KMS-11 (cell line): ENCODE results near the gene GBA2.

Source experiments
- H2AFZ ChIP-seq: fragments of 200-600 bp; sonication (generic); 2 replicates; pipeline ENCODE4 v1.6.1; 2016; ENCODE audit warnings: antibody characterized with exemption, mixed run types, low read depth
- H3K27ac ChIP-seq: fragments of 200-600 bp; sonication (generic); 2 replicates; pipeline ENCODE4 v1.6.1; 2016; ENCODE audit warnings: mild to moderate bottlenecking, mixed run types
- H3K27me3 ChIP-seq: fragments of 200-600 bp; sonication (generic); 2 replicates; pipeline ENCODE4 v1.6.1; 2017; ENCODE audit warnings: mild to moderate bottlenecking, low read depth, mixed run types, moderate library complexity; ENCODE audit not compliant: insufficient read depth
- H3K36me3 ChIP-seq: fragments of 200-600 bp; sonication (generic); 2 replicates; pipeline ENCODE4 v1.6.1; 2017; ENCODE audit warnings: mild to moderate bottlenecking, mixed run types; ENCODE audit not compliant: insufficient read depth
- H3K4me1 ChIP-seq: fragments of 200-600 bp; sonication (generic); 2 replicates; pipeline ENCODE4 v1.6.1; 2016; ENCODE audit warnings: mild to moderate bottlenecking, low read depth, mixed run types; ENCODE audit not compliant: poor library complexity, severe bottlenecking
- H3K4me2 ChIP-seq: fragments of 200-600 bp; sonication (generic); 2 replicates; pipeline ENCODE4 v1.7.0; 2016; ENCODE audit warnings: mild to moderate bottlenecking, mixed run types
- H3K4me3 ChIP-seq: fragments of 200-600 bp; sonication (generic); IDR thresholded peaks from 2 replicates; pipeline ENCODE4 v1.6.1; 2017; ENCODE audit warnings: low read depth, low read length, mixed read lengths; ENCODE audit not compliant: insufficient read depth
- H3K79me2 ChIP-seq: fragments of 200-600 bp; sonication (generic); 2 replicates; pipeline ENCODE4 v1.6.1; 2016; ENCODE audit warnings: low read depth, mixed run types; ENCODE audit not compliant: insufficient read depth
- H3K9ac ChIP-seq: fragments of 200-600 bp; sonication (generic); 2 replicates; pipeline ENCODE4 v1.6.1; 2016; ENCODE audit warnings: mild to moderate bottlenecking, mixed run types
- H4K20me1 ChIP-seq: fragments of 200-600 bp; sonication (generic); 2 replicates; pipeline ENCODE4 v1.6.1; 2016; ENCODE audit warnings: mild to moderate bottlenecking, mixed run types; ENCODE audit not compliant: insufficient read depth
- CTCF ChIP-seq: fragments of 200-600 bp; sonication (generic); conservative IDR thresholded peaks from 2 replicates; pipeline ENCODE4 v1.6.1; 2017; ENCODE audit warnings: low read depth, mild to moderate bottlenecking, antibody characterized with exemption, low read length, moderate library complexity, mixed read lengths

Gene GBA2

DNA sequence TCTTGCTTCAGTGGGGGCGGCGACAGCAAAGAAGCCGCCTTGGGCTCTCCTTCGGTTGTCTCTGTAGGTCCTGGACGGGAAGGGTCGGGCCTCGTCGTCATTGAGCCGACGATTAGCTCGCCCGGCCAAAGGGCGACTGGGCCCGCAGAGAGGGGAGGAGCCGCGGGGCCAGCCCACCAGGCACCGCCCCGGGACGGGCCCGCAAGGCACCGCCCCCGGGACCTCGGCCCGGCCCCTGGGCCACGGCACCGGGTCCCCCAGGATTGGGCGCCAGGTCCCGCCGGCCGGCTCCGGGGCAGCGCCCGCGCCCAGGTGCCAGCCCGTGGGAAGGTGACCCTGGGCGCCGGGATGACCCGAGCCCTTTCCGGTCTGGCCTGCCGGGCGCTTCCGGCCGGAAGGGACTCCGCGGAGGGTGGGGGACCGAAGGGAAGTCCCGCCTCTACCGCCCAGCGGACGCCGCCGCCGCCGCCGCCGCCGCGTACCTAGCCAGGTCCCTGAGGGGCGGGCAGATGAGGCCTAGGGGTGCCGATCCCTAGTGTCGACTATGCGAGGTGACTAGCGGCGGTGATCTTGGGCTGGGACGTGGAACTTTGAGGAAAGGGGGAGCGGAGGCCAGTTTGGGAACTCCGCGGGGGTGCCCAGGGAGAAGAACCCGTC, at the start of gene GBA2, which contains the start of gene RGP1:
Gene GBA2, minus strand, starts transcription at position 371 of the 657 bp plus-strand sequence. CDS start 524 bp downstream, outside the sequence.
Gene RGP1, plus strand, starts transcription at position 430 of the 657 bp plus-strand sequence. CDS start 469 bp downstream, outside the sequence.
- Histone ChIP-seq H3K4me1 (peaks cover 23% of the 10 kb centered on the region), H3K27ac (peak within 1 kb of the TSS; percentile 26; the same call in 1 of the 2 replicates), H3K79me2 (peaks cover 35% of the 10 kb centered on the region), H3K36me3 (no peaks in the 10 kb centered on the region), H3K4me3 (no peak within 1 kb of the TSS), H4K20me1 (no peaks in the 10 kb centered on the region; the same call in 1 of the 2 replicates), H3K9ac (peak within 1 kb of the TSS; percentile 45), H2AFZ (peak within 1 kb of the TSS; percentile 76), H3K27me3 (no peaks in the 10 kb centered on the region), H3K4me2 (peak within 1 kb of the TSS; percentile 85)
- TF ChIP-seq CTCF = no peak

DNA sequence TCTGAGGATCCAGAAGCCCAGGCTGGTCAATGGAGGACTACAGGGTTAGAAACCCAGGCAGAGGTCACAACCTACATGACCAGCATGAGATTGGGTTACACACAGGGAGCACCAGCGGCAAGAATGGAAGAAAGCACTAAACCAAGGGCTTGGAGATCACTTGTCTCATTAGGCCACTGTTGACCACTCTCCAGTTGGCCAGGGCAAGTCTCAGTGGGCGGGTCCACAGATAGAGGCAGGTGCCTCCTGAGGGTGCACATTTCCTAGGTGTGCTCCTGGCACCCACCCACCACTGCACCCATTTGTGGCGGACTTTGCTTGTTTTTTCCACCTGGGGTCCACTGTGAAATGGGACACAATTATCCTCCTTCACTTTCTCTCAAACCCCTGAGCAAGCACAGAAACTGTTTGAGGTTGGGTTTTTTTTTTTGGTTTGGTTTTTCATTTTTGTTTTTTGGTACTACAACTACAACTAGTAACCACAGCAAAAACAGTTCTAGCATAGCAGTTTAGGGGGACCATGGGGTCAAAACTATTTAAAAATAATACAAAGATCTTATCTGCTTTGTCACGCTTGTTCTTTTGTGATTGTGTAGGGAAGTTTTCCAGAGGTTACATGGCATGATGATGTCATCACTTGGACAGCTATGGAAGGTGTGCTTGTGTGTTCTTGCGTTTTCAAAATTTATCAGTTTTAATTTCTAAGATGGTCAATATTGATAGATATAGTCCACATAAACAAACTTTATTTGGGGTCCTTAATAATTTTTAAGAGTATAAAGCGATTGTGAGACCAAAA, 48.5 kb upstream of the GBA2 start:
- no peaks in the 10 kb centered on the region for H3K79me2 ChIP-seq
- TF ChIP-seq CTCF = no peak
- H3K27ac ChIP-seq = no peak overlapping the region
- H3K4me2 ChIP-seq = peak overlapping the region; percentile 41; the same call in 1 of the 2 replicates
- H3K9ac ChIP-seq = no peak overlapping the region
- H3K4me1 ChIP-seq = peaks cover 24% of the 10 kb centered on the region
- H4K20me1 ChIP-seq = no peaks in the 10 kb centered on the region
- H2AFZ ChIP-seq = no peak overlapping the region
- no peaks in the 10 kb centered on the region for H3K27me3 ChIP-seq
- no peaks in the 10 kb centered on the region for H3K36me3 ChIP-seq
- H3K4me3 ChIP-seq = no peak overlapping the region

DNA sequence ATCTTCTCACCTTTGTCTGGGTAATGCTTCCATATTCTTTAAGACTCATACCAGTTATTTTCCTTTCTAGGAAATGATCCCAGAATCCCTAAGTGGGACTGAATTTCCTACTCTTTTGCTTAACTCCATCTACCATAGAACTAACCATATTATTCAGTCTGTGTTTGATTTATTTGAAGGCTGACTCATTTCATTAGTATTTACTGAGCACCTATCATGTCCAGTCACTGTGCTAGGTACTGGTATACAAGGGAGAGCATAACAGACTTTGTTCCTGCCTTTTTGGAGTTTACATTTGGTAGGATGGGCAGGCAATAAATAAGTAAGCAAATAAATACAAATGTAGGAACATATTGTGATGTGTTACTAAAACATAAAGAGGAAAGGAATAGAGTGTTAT, 46.7 kb upstream of the GBA2 start:
- no peak overlapping the region for H3K4me3 ChIP-seq
- peaks cover 24% of the 10 kb centered on the region for H3K4me1 ChIP-seq
- no peaks in the 10 kb centered on the region for H4K20me1 ChIP-seq
- TF ChIP-seq CTCF = no peak
- no peaks in the 10 kb centered on the region for H3K79me2 ChIP-seq
- H3K27me3 ChIP-seq = no peaks in the 10 kb centered on the region
- H3K36me3 ChIP-seq = no peaks in the 10 kb centered on the region
- H3K4me2 ChIP-seq = no peak overlapping the region
- H3K9ac ChIP-seq = no peak overlapping the region
- H2AFZ ChIP-seq = no peak overlapping the region
- no peak overlapping the region for H3K27ac ChIP-seq

GRCh38 chr9:35793461-35793860, 44.4 kb upstream of the GBA2 start:
- Histone ChIP-seq H3K27me3 (no peaks in the 10 kb centered on the region), H3K4me1 (peaks cover 38% of the 10 kb centered on the region), H4K20me1 (no peaks in the 10 kb centered on the region), H3K4me3 (no peak overlapping the region), H3K9ac (no peak overlapping the region), H3K36me3 (no peaks in the 10 kb centered on the region), H2AFZ (no peak overlapping the region), H3K79me2 (no peaks in the 10 kb centered on the region), H3K4me2 (no peak overlapping the region), H3K27ac (no peak overlapping the region)
- no peak for TF ChIP-seq CTCF
